Measurements from ENCODE around the gene LRRC10.

Gene LRRC10

DNA sequence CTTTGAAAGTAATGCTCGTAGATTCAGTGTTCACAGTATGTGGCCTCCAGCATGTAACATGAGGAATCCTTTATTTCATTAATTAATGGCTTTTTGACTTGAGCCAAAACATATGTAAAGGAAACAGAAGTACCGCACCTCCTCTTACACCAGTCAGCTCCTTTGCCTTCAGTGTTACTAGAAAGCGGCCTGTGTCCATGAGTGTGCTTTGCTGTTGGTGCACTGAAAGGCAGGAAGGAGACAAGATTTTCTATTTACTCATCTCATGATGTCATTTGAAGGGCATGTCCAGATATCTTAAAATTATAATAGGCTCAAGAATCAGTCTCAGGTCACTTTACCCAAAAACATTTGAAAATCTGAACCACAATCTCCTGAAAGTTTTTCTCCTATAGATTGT, 35.4 kb downstream of the LRRC10 start:
- TF ChIP-seq, protein P1, sequence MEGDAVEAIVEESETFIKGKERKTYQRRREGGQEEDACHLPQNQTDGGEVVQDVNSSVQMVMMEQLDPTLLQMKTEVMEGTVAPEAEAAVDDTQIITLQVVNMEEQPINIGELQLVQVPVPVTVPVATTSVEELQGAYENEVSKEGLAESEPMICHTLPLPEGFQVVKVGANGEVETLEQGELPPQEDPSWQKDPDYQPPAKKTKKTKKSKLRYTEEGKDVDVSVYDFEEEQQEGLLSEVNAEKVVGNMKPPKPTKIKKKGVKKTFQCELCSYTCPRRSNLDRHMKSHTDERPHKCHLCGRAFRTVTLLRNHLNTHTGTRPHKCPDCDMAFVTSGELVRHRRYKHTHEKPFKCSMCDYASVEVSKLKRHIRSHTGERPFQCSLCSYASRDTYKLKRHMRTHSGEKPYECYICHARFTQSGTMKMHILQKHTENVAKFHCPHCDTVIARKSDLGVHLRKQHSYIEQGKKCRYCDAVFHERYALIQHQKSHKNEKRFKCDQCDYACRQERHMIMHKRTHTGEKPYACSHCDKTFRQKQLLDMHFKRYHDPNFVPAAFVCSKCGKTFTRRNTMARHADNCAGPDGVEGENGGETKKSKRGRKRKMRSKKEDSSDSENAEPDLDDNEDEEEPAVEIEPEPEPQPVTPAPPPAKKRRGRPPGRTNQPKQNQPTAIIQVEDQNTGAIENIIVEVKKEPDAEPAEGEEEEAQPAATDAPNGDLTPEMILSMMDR (IDR thresholded peaks at IDR 0.05; ENCODE audit: control insufficient read depth, insufficient read depth, low read depth, low read length, missing control alignments): no peak
- no peak overlapping the region for H3K4me3 ChIP-seq (ENCODE audit: control insufficient read depth, low read depth, low read length)
- no peak for DNase-seq (ENCODE audit: low read depth)

DNA sequence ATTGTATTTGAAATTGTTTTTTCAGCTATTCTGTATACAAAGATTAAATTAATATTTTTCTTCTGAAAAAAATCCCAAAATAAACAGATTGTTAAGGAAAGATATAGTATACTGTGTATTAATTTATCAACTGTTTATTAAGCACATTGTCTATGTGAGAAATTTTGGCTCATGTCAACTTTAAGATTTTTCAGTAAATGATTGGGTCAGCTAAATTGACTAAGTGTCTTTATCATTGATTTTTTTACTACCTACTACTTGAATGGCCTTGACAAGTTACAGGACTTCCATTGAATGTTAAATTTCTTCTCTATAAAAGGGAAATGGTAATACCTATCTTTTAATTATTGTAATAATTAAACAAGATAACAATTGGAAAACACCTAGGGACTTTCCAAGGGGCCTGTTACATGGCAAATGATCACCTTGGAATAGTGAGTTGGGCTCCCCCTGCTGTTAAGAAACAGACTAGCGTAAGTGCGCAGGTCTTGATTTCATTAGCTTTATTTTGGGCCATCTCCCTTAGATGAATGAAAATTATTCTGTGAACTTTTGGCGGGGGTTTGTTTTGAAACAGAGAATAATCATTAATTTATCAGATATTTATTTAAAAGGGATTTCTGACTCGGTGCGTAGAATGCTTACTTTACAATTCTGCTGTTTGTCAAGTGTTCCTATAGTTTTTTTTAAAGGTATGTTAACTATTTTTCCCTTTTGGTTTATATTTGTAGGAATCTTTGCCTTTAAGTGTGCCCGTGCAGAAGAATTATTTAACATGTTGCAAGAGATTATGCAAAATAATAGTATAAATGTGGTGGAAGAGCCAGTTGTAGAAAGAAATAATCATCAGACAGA, 39.9 kb downstream of the LRRC10 start:
- H3K4me3 ChIP-seq (ENCODE audit: control insufficient read depth, low read depth, low read length): no peak overlapping the region
- DNase-seq (ENCODE audit: low read depth): no peak
- TF ChIP-seq, protein P1 (IDR thresholded peaks at IDR 0.05; ENCODE audit: control insufficient read depth, insufficient read depth, low read depth, low read length, missing control alignments): peak; percentile 75

DNA sequence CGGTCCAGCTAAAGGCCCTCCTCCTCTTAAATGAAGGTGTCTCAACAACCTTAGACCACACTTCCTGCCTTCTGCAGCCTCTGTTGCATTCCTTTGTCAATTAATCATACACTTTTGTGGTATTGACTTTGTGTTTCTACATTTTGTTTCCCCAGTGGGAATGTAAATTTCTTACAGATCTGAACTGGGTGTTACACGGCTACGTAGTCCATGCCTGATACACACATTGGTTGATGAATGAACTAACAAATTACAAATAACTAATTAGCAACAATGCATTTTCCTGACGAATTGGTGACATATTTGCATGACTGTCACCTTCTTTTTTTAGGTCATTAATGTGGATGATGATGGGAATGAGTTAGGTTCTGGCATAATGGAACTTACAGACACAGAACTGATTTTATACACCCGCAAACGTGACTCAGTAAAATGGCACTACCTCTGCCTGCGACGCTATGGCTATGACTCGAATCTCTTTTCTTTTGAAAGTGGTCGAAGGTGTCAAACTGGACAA, 40.6 kb downstream of the LRRC10 start:
- no peak for DNase-seq (ENCODE audit: low read depth)
- H3K4me3 ChIP-seq (ENCODE audit: control insufficient read depth, low read depth, low read length): no peak overlapping the region

DNA sequence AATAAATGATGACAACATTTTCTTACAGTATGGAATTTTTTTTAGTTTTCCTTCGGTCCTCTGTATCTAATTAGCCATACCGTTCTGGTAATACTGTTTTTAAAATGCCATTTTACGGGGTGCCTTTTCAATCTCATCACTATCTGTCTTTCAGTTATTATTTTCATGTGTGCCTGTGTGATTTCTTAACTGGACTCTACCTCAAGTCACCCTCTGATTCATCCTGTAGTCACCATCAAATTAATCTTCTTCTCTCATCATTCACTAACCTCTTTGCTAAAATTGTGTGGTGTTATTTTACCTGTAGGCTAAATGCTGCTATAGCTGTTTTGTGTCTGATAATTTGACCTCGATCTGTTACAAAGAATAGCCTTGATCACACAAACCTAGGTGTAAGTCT, 41.5 kb downstream of the LRRC10 start:
- no peak for DNase-seq (ENCODE audit: low read depth)
- TF ChIP-seq, protein P1 (IDR thresholded peaks at IDR 0.05; ENCODE audit: control insufficient read depth, insufficient read depth, low read depth, low read length, missing control alignments): no peak
- no peak overlapping the region for H3K4me3 ChIP-seq (ENCODE audit: control insufficient read depth, low read depth, low read length)

More for the DNA sequence above, 40.6 kb downstream of the LRRC10 start:
- TF ChIP-seq, protein P1 (IDR thresholded peaks at IDR 0.05; ENCODE audit: control insufficient read depth, insufficient read depth, low read depth, low read length, missing control alignments): no peak

DNA sequence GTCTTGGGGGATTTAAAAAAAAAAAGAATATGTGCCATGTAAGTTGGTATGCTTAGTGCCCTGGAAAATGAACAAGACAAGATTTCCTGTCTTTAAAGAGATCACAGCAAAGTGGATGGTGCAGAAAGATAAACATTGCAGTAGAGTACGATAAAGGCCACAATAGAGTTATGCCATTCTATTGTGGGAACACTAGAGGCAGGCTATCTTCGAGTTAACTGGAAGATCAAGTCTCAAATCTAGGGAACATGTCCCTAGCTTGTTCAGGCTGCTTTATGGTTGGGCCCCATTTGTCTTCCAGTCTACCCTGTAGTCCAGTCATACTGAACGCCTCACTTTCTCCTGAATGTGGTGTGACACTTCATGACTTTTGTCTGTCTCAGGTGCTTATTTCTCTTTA, 44.1 kb downstream of the LRRC10 start:
- TF ChIP-seq, protein P1 (IDR thresholded peaks at IDR 0.05; ENCODE audit: control insufficient read depth, insufficient read depth, low read depth, low read length, missing control alignments): no peak
- no peak overlapping the region for H3K4me3 ChIP-seq (ENCODE audit: control insufficient read depth, low read depth, low read length)
- DNase-seq (ENCODE audit: low read depth): no peak

DNA sequence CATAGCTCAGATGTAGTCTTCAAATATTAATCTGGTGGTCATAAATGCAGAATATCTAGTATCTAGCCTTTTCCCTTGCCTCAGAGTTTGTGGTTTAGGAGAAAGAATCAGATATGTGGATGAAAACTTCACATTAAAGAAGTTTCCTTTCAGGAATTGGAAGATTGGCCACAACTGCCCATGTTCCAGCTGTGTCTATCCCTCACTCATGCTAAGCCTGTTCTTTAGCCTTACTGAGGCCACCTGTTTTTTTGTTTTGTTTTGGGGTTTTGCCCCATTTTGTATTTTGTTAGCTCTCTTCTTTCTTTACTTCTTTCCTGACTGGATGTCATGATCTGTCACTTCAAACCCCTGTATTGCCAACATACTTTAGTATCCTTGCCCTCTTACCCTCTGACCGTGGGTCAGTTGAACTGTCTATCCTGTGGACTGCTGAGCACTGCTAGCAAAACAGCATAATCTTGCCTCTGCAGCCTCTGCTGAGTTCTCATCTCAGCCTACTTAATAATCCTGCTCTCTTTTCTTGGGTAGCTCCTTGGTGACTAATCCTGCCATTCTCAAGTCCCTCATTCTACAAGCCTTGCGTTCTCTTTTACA, 47.4 kb downstream of the LRRC10 start:
- TF ChIP-seq, protein P1 (IDR thresholded peaks at IDR 0.05; ENCODE audit: control insufficient read depth, insufficient read depth, low read depth, low read length, missing control alignments): no peak
- H3K4me3 ChIP-seq (ENCODE audit: control insufficient read depth, low read depth, low read length): no peak overlapping the region
- no peak for DNase-seq (ENCODE audit: low read depth)
